ENCODE data around the gene ABCD3.

GRCh38 chr1:94549706-94550105 is 131.5 kb downstream of the ABCD3 start:
- TF ChIP-seq CTCF (IDR thresholded peaks at IDR 0.05) (no peak), POLR2A (IDR thresholded peaks at IDR 0.05) (no peak)
